H7 (cell line): ENCODE data around the gene DDX19B. TPM values are rescaled to one million over a fixed set of nuclear protein-coding genes. Genes with fewer than 3 reads are reported as not detected.
"Not testable (repeated sequence)": the region's sequence is repeated elsewhere in the genome, so short reads cannot be mapped to it uniquely, and the experiment has no call there.

Source experiments
- DNase-seq: peaks from one replicate; pipeline ENCODE4 v3.0.0; 2012
- H3K27me3 ChIP-seq: 2 replicates; pipeline ENCODE4 v1.6.0; 2011; ENCODE audit warnings: mild to moderate bottlenecking, low read length; ENCODE audit not compliant: control insufficient read depth, insufficient read depth
- H3K36me3 ChIP-seq: replicated peaks from 2 replicates; pipeline ENCODE4 v1.5.1; 2011; ENCODE audit warnings: low read length; ENCODE audit not compliant: control insufficient read depth, insufficient read depth
- H3K4me3 ChIP-seq: 2 replicates; pipeline ENCODE4 v1.5.1; 2011; ENCODE audit warnings: low read depth, mild to moderate bottlenecking, control low read depth, low read length, moderate library complexity; ENCODE audit not compliant: insufficient read depth
- total RNA-seq: library from RNA; depleted of rRNA; stranded (reverse); fragments of >200 nt; shearing (Covaris generic); gene quantifications from 2 replicates; pipeline ENCODE4 v1.2.3, GENCODE V29; 2014; rRNA removed

Gene DDX19B
- total RNA-seq: 23.5 and 28.0 TPM in 2 replicates

GRCh38 chr16:70298988-70299938 is at the start of gene DDX19B:
Gene DDX19B (plus strand): TSS chr16:70299186. CDS start chr16:70299298, 112 bp downstream.
- DNase-seq: peak; percentile 89
- peak within 1 kb of the TSS; percentile 91 for H3K4me3 ChIP-seq

GRCh38 chr16:70249697-70250096 is 49.3 kb upstream of the DDX19B start:
- not testable (repeated sequence) for H3K4me3 ChIP-seq, H3K27me3 ChIP-seq, DNase-seq
- peaks cover 26% of the 10 kb centered on the region for H3K36me3 ChIP-seq

More at GRCh38 chr16:70298988-70299938, at the start of gene DDX19B:
- no peaks in the 10 kb centered on the region for H3K27me3 ChIP-seq
- no peaks in the 10 kb centered on the region; the same call in 1 of the 2 replicates for H3K36me3 ChIP-seq

DNA sequence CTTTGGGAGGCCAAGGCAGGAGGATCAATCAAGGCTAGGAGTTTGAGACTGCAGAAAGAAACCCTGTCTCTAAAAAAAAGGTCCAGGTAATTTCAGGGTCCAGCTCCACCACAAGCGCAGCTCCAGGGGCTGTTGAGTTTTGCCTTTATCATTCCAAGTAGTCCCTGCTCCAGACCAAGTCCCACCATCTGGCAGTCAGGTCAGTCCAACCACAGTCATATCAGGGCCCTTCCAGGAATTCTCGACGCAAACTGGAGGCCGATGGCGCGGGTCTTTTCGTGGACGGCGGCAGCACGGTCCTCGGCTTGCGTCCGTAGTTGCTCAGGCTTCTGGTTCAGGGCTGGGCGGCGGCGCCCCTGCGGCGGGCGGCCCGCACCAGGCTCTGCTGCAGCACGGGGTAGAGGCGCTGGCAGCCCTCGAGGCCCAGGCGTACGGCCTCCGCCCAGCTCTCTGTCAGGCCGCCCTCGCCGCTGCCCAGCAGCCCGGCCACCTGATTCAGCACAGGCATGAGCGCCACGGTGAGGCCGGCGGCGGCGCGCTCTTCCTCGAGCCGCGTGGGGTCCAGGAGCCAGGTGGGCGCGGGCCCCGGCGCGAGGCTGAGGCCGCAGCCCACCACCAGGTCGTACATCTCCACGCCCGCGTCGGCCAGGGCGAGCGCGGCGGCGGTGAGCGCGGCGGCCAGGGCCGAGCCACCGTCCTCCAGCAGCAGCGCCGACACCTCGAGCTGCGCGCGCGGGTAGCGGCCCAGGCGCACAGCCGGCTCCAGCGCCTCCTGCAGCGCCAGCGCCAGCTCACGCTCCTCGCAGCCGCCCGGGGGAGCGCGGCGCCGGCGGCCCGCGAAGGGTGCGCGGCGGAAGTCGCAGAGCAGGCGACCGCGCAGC is 48.0 kb upstream of the DDX19B start:
- peak; percentile 83 for DNase-seq
- H3K4me3 ChIP-seq: peak overlapping the region; percentile 75

GRCh38 chr16:70251629-70252354 is 47.2 kb upstream of the DDX19B start, which contains the start of gene EXOSC6:
Gene EXOSC6 (minus strand): TSS chr16:70251940. CDS start chr16:70251900, 40 bp downstream.
- H3K36me3 ChIP-seq: peaks cover 42% of the 10 kb centered on the region
- H3K27me3 ChIP-seq: no peaks in the 10 kb centered on the region
- H3K4me3 ChIP-seq: peak within 1 kb of the TSS; percentile 75
- peak; percentile 96 for DNase-seq

More for the DNA sequence above, 48.0 kb upstream of the DDX19B start:
- H3K27me3 ChIP-seq: no peaks in the 10 kb centered on the region
- H3K36me3 ChIP-seq: peaks cover 37% of the 10 kb centered on the region

GRCh38 chr16:70252355-70252988 is 46.5 kb upstream of the DDX19B start:
- Histone ChIP-seq H3K36me3 (peaks cover 46% of the 10 kb centered on the region), H3K4me3 (no peak overlapping the region), H3K27me3 (no peaks in the 10 kb centered on the region)
- peak; percentile 80 for DNase-seq

DNA sequence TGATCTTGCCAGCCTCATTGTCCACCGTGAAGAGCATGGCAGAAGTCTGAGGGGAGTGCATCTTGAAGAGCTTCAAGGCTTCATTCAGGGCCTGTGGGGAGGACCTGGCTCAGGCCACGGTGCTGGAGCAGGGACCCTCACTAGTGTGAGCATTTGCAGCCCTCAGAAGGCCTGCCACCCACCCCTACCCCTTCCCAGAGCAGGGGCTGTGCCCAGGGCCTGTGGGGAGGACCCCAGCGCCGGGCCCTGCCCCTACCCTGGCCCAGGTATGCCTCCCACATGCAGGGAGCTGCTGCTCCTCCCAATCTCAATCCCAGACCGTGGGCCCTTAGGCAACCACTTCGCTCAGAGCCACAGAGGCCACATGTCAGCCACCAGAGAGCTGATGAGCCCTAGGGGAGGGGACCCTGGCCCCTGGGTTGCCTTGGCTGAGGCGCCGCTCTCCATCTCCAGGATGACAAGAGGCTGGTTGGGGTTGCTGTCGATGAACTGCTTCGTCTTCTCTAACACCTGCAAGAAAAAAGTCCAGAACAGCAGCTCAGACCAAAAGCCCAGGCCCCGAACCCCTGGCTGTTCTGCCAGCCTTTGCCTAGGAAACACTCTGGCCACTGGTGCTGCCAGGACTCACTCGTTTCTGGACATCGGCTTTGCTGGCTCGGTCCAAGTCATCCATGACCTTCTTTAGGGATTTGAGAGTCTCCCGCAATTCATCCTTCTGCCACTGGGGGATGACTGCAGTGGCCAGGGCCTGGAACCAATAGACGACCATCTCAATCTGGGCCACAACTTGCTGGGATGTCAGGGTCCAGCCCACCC is 45.5 kb upstream of the DDX19B start:
- peaks cover 56% of the 10 kb centered on the region for H3K36me3 ChIP-seq

DNA sequence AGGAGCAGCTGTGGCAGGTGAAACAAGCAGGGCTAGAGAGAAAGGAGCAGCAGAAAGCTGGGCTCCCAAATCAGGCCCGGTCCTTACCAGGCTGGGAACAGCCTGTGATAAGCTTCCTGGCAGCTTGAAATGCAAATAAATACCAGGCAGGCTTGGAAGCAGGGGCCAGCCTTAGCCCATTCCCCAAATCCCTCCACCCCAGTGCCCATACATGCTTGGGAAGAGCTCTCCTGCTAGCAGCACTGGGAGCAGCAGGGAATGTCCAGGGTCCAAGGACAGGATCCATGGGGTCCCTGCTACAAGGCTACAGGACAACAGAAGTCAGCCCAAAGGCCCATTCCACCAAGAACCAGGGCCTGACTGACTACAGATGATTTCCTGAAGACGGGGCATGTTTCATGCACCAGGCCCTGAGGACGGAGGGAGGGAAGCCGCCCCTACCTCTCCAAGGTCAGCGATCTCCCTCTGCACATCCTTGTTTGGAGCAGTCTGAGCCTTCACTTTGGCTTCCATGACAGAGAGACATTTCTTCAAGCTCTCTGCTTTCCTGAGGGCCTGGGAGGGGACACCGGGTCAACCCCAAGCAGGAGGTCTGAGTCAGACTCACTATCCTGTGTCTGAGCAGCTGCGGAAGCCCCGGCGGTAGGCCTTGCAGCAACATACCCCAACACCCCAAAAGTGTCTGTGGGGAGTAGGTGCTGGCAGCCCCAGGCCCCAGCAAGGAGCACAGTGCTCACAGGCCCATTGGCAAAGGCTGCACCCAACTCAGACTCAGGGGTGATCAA is 44.6 kb upstream of the DDX19B start:
- H3K36me3 ChIP-seq: peaks cover 63% of the 10 kb centered on the region
- H3K4me3 ChIP-seq: no peak overlapping the region
- H3K27me3 ChIP-seq: no peaks in the 10 kb centered on the region
- DNase-seq: no peak

More for the DNA sequence above, 45.5 kb upstream of the DDX19B start:
- DNase-seq: peak; percentile 77
- H3K4me3 ChIP-seq: no peak overlapping the region
- H3K27me3 ChIP-seq: no peaks in the 10 kb centered on the region

GRCh38 chr16:70254965-70255286 is 44.1 kb upstream of the DDX19B start:
- Histone ChIP-seq H3K4me3 (no peak overlapping the region), H3K36me3 (peaks cover 67% of the 10 kb centered on the region), H3K27me3 (no peaks in the 10 kb centered on the region)
- no peak for DNase-seq

DNA sequence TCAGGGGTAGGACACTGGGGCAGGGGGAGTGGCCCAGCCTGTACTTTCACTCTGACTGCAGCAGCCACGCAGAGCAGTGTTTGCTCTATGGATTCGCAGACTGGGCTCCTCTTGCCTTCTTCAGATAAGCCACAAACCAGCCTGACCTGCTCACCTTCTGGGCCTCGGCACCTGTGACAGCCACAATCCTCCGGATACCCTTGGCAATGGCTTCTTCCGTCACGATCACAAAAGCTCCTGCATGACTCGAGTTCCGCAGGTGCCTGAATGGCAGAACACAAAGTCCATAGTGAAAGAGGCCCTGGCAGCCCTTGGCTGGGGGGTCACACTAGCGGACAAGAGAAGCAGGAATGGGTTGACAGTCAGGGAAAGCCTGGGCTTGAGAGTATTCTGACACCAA is 43.4 kb upstream of the DDX19B start:
- Histone ChIP-seq H3K27me3 (no peaks in the 10 kb centered on the region), H3K36me3 (peaks cover 73% of the 10 kb centered on the region), H3K4me3 (no peak overlapping the region)
- DNase-seq: no peak

DNA sequence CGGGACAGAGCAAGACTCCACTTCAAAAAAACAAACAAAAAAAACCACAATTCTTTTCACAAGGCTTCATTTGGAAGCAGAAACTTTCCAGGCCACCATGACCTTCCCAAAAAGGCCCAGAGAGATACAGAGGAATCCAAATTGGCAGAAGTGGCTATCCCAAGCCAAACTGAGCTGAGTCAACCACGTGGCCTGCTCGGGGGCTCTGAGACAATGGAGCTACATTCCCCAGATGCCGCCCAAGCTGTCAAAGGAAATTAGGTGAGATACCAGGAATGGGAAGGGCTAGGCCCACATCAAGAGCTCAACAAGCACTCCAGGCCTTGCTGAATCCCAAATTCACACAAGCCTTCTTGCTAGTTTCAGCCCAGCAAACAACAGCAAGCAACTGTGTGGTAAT is 41.6 kb upstream of the DDX19B start:
- DNase-seq: no peak
- peaks cover 82% of the 10 kb centered on the region for H3K36me3 ChIP-seq
- no peak overlapping the region for H3K4me3 ChIP-seq

GRCh38 chr16:70258065-70258464 is 40.9 kb upstream of the DDX19B start:
- H3K4me3 ChIP-seq: no peak overlapping the region
- no peaks in the 10 kb centered on the region for H3K27me3 ChIP-seq
- DNase-seq: no peak
- peaks cover 79% of the 10 kb centered on the region for H3K36me3 ChIP-seq

More for the DNA sequence above, 41.6 kb upstream of the DDX19B start:
- no peaks in the 10 kb centered on the region for H3K27me3 ChIP-seq

GRCh38 chr16:70258946-70259345 is 40.0 kb upstream of the DDX19B start:
- peaks cover 77% of the 10 kb centered on the region for H3K36me3 ChIP-seq
- DNase-seq: no peak
- no peak overlapping the region for H3K4me3 ChIP-seq
- no peaks in the 10 kb centered on the region for H3K27me3 ChIP-seq
